Activated CD8-positive, alpha-beta T cell treated with anti-CD3 and anti-CD28 coated beads, Interleukin-2, amount 10 ng/mL, durations not matched to agents 7 days and 5 days (primary cell): ENCODE measurements around the gene CRY2. TPM values are rescaled to one million over a fixed set of nuclear protein-coding genes. Genes with fewer than 3 reads are reported as not detected.
A peak's percentile ranks its signal among the peaks of the same experiment; 100 is the strongest.

ENCODE experiments used
- ATAC-seq: fragments of 150-1000 bp; cut with Tn5 transposase; one replicate; pipeline ENCODE4 v1.10.0; 2021; ENCODE audit warnings: moderate library complexity
- CTCF ChIA-PET: fragments of 350-600 bp; sonication (Branson Sonifier 250); formaldehyde crosslinking; loops from one replicate; lab custom pipeline; 2021; ENCODE audit warnings: antibody characterized with exemption; lab: Charles Lee
- POLR2A ChIA-PET: fragments of 350-600 bp; sonication (Branson Sonifier 250); formaldehyde crosslinking; loops from one replicate; lab custom pipeline; 2021; ENCODE audit warnings: antibody characterized with exemption; lab: Charles Lee
- DNase-seq: peaks from one replicate; pipeline ENCODE4 v3.0.0-alpha.2; 2020
- H3K27ac Mint-ChIP-seq: one replicate; pipeline ENCODE4 v1.8.0; 2021; ENCODE audit warnings: mild to moderate bottlenecking, mixed read lengths
- H3K27me3 Mint-ChIP-seq: one replicate; pipeline ENCODE4 v1.8.0; 2021; ENCODE audit warnings: low read depth, mixed read lengths
- H3K36me3 Mint-ChIP-seq: one replicate; pipeline ENCODE4 v1.8.0; 2021; ENCODE audit warnings: low read depth, mixed read lengths
- H3K4me1 Mint-ChIP-seq: one replicate; pipeline ENCODE4 v1.8.0; 2021; ENCODE audit warnings: low read depth, mixed read lengths
- H3K4me3 Mint-ChIP-seq: one replicate; pipeline ENCODE4 v1.8.0; 2021; ENCODE audit warnings: mild to moderate bottlenecking, mixed read lengths
- H3K9me3 Mint-ChIP-seq: one replicate; pipeline ENCODE4 v1.8.0; 2022; ENCODE audit warnings: mixed read lengths; ENCODE audit not compliant: insufficient read depth
- total RNA-seq, 2 experiments: library from RNA; stranded (reverse); gene quantifications; one replicate each; pipeline ENCODE4 v1.2.3, GENCODE V29; 2021

Gene CRY2
- total RNA-seq, 2 experiments from 2014 or later: 24.4 to 28.1 TPM

GRCh38 chr11:45930951-45931570, 83.8 kb downstream of the CRY2 start:
- H3K36me3 Mint-ChIP-seq: peaks cover 7% of the 10 kb centered on the region
- DNase-seq: no peak
- ChIA-PET CTCF (interaction anchor here (1.2 to 2.1 kb wide), 3 partner anchors 34 to 75 kb away, joined by 4 to 11 read pairs (median 6); no protein-coding TSS in a partner anchor), POLR2A (no interaction called here)
- no peak for ATAC-seq
- H3K27ac Mint-ChIP-seq: peak overlapping the region; percentile 87
- H3K27me3 Mint-ChIP-seq: no peaks in the 10 kb centered on the region
- H3K4me3 Mint-ChIP-seq: no peak overlapping the region
- no peaks in the 10 kb centered on the region for H3K9me3 Mint-ChIP-seq
- H3K4me1 Mint-ChIP-seq: peaks cover 40% of the 10 kb centered on the region

- no peak overlapping the region for H3K4me3 Mint-ChIP-seq
- ATAC-seq: no peak
- peak overlapping the region; percentile 87 for H3K27ac Mint-ChIP-seq
- ChIA-PET POLR2A (no interaction called here), CTCF (no interaction called here)
- peaks cover 39% of the 10 kb centered on the region for H3K4me1 Mint-ChIP-seq
- H3K9me3 Mint-ChIP-seq: no peaks in the 10 kb centered on the region
- H3K36me3 Mint-ChIP-seq: peaks cover 7% of the 10 kb centered on the region
- no peaks in the 10 kb centered on the region for H3K27me3 Mint-ChIP-seq
- DNase-seq: no peak
Measured at GRCh38 chr11:45931739-45932138, 84.5 kb downstream of the CRY2 start.

- Mint-ChIP-seq H3K4me3 (no peak overlapping the region), H3K27ac (no peak overlapping the region), H3K36me3 (peaks cover 7% of the 10 kb centered on the region), H3K27me3 (no peaks in the 10 kb centered on the region), H3K4me1 (peaks cover 34% of the 10 kb centered on the region), H3K9me3 (no peaks in the 10 kb centered on the region)
- DNase-seq (no peak), ATAC-seq (no peak)
- POLR2A ChIA-PET: no interaction called here
- CTCF ChIA-PET: no interaction called here
Measured at GRCh38 chr11:45932217-45932616, 84.9 kb downstream of the CRY2 start.

Other genes starting within 250 kb of the CRY2 start
- gene CHST1, start 181.9 kb upstream of the CRY2 start, total RNA-seq: not detected
- gene SLC35C1, start 42.3 kb upstream of the CRY2 start, total RNA-seq: 10 to 100 TPM; 21.8 to 23.5 TPM
- gene MAPK8IP1, start 38.2 kb downstream of the CRY2 start, total RNA-seq: 1 to 10 TPM in 1 of 2 experiments, under 1 TPM in 1; 0.95 to 1.3 TPM
- gene FREY1, start 59.8 kb downstream of the CRY2 start, total RNA-seq: 1 to 10 TPM; 2.1 TPM
- 10 to 100 TPM; 50.0 to 54.6 TPM for gene PEX16, start 70.4 kb downstream of the CRY2 start, total RNA-seq
- gene LARGE2, start 75.2 kb downstream of the CRY2 start, total RNA-seq: under 1 TPM; 0.44 to 0.71 TPM